Stimulated activated CD4-positive, alpha-beta T cell treated with anti-CD3 and anti-CD28 coated beads, Interleukin-12 subunit alpha, Interleukin-12 subunit beta, amount 100 ng/mL, for 4 hours (primary cell): ENCODE measurements around the gene PRR7.
"Not testable (repeated sequence)": the region's sequence is repeated elsewhere in the genome, so short reads cannot be mapped to it uniquely, and the experiment has no call there.

ENCODE experiments used
- DNase-seq: peaks from one replicate; pipeline ENCODE4 v3.0.0-alpha.2; 2020

PRR7 gene, protein sequence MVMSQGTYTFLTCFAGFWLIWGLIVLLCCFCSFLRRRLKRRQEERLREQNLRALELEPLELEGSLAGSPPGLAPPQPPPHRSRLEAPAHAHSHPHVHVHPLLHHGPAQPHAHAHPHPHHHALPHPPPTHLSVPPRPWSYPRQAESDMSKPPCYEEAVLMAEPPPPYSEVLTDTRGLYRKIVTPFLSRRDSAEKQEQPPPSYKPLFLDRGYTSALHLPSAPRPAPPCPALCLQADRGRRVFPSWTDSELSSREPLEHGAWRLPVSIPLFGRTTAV

DNA sequence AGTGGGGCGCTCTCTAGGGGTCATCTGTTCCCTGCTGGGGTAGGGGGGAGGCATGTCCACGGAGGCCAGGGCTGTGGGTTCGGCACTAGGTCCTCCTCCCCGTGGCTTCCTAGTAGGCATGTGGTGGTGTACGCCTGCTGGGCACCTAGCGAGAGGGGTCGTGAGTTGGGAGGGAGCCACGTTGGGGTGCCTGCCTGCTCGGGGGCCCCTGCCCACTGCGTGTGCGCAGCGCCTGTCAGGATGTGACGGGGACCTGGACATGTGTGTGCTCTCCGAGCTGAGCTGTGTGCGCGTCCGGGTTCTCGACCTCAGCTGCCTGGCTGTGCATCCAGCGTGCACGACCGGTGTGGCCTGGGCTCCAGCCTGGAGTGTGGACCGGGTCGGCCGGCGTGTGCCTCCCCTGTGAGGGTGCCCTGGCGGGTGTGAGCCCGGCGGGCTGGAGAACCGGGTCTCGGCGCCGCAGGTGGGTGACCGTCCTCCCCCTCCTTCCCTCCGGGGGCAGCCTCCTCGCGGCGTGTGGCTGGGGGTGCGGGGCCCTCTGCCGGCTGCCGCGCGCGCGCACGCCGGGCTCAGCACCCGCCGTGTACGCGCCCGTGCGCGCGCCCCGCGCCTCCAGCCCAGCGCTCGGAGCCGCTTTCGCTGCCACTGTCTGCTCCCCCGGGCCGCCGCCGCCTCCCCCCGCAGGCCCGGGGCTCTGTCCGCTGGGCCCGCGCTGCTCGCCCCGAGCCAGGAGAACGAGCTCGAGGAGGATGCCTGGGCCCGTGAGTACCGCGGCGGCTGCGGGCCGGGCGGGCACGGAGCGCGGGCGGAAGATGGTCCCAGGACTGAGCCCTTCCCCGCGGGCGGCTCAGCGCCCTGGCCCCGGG lies at the start of gene PRR7:
Gene PRR7, plus strand, starts transcription at position 615 of the 866 bp plus-strand sequence. CDS start 8,254 bp downstream, outside the sequence.
- DNase-seq = peak; percentile 70

DNA sequence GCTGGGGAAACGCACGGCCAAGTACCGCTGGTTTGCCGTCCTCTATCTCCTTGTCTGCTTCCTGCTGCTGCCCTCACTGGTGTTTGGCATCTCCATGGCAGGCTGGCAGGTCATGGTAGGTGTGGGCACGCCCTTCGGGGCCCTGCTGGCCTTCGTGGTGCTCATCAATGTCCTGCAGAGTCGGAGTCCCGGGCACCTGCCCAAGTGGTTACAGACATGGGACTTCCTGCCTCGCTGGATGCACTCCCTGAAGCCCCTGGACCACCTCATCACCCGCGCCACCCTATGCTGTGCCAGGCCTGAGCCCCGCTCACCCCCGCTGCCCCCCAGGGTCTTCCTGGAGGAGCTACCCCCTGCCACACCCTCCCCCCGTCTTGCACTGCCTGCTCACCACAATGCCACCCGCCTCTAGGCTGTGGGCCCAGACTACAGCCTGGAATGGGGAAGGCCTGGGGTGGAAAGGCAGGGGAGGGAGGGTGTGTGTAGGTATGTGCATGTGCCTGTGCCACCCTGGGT lies 48.7 kb upstream of the PRR7 start:
- no peak for DNase-seq

DNA sequence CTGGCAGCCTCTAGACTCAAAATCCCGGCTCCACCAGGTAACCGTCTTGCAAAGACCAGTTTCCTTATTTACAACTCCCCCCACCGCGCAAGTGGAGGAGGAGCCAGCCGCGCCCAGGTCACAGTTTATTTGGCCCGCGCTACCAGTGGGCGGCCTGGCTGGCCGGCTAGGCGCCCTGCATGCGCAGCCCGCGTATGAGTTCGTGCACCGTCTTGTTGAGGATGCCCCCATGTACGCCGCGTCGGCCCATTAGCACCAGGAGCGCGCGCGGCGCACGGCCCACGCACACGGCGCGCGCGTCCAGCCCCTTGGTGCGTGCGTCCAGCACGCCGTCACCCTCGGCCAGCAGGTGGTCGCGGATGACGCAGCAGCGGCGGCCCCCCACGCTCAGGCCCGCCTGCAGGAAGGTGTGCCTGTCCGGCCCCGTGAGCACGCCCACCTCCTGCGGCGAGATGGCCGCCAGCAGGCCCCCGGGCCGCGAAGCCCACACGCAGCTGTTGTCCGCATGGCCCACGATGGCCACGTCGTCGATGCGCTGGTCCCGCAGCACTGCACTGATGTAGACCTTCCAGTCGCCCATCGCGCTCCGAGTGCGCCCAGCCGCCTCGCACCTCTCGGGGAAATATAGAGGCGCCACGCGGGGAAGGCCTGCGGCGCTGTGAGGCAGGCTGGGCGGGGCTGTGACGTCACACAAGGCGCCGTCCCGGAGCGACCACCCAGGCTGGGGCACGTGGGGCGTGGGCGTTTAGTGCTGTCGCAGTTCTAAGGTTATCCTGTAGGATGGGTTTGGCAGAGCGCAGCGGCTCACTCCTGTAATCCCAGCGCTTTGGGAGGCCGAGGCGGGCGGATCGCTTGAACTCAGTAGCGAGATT lies 46.4 kb upstream of the PRR7 start, which contains the start of gene PFN3:
Gene PFN3, minus strand, starts transcription at position 665 of the 872 bp plus-strand sequence. Its CDS starts 85 bp downstream, at position 580.
- DNase-seq = no peak

DNA sequence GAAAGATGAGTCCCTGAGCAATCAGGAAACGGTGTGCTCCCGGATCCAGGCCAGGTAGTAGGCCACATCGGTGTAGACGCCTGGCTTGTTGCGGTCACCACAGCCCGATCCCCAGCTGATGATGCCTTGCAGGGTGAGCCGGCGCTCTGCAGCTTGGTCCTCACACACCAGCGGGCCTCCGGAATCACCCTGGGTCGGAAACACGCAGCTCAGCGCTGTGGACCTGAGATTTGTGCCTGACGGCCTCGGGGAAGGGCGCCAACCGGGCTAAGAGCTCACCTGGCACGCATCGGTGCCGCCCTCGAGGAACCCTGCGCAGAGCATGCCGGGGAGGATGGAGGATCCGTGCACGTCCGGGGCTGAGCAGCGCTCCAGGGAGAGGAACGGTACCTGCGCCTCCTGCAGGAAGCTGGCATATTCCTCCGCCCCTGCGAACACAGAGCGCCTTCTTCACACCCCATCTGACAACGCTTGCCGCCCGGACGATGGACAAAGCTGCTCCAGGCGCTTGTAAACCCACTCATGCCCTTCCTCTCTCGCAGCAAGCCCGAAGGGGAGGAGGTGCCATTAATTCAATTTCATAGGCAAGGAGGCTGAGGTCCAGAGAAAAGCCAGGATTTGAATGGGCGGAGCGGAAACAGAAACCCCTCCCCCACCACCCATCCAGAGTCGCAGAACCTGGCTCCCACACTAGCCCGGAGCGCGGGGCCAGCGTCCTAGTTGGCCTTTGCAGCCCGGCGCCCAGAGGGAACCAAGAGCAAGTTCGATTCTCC lies 44.2 kb upstream of the PRR7 start:
- DNase-seq = peak; percentile 62

GRCh38 chr5:177403102-177403791 lies 43.4 kb upstream of the PRR7 start:
- DNase-seq = peak; percentile 36

DNA sequence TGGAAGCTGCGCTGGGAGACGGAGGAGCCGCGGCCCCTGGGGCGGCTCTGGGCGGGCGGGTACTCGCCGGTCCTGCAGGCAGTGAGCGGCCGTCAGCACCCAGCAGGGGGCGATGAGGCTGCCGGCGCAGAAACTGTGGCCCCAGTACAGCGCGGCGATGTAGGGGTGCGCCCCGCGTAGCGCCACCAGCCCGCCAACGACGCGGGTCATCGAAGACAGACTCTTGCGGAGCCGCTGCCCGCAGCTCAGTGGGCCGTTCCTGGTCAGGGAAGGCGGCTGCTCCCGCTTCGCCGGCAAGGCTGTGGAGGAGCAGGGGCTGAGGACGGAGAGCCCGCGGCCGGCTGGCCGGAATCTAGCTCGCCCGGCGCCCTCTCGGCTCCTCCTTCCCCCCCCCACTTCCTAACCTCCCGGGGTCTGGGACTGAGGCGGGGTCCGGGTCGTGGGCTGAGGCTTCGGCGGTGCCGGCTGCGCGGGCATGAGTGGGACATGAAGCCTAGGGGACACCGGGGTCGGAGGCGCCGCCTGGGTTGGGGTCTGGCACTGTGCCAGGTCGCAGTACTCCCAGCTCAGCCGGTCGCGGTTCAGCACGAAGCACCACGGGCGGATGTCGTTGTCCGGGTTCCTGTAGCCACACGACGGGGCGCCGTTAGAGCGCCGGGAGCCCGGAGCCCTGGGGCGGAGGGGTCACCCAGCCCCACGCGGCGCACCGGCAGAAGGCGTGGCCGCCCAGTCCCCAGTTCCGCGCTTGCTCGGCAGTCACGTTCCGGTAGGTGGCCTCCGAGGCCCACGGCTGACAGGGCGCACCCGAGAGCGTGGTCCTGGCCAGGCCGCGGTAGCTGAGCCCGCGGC lies 42.6 kb upstream of the PRR7 start:
- DNase-seq = peak; percentile 82

DNA sequence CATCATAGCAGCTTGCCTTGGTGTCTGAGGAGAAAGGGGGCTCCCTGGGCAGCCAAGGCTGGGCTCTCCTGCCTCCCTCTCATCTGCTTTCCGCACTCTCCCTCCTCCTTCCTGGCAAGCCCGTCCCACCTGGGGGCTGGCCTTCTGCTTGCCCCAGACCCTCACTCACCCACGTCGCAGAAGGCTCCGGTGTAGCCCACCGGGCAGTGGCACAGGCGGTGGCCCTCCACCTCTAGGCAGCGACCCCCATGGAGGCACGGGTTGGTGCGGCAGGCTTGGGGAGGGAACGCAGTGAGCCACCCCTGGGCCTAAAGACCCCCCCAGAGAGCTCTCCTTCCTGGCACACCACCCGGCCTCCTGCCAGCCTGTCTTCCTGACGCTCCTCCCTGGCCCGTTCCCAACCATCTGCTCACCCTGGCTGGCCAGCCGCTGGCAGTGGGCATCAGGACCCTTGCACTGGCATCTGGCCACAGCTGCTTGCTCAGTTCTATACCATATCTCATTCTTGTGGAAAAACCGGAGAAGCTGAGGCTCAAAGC lies 41.9 kb upstream of the PRR7 start:
- DNase-seq = no peak

- no peak for DNase-seq
Measured at GRCh38 chr5:177405312-177405711, 41.3 kb upstream of the PRR7 start.

GRCh38 chr5:177405805-177406204 lies 40.8 kb upstream of the PRR7 start:
- no peak for DNase-seq

- DNase-seq = no peak
Measured at GRCh38 chr5:177409043-177409801, 37.4 kb upstream of the PRR7 start, which contains the start of gene F12. TSS of gene F12 (minus strand) at chr5:177409564. CDS start at chr5:177409527, 37 bp downstream.

- DNase-seq = no peak
Measured at GRCh38 chr5:177410575-177410974, 36.0 kb upstream of the PRR7 start.

DNA sequence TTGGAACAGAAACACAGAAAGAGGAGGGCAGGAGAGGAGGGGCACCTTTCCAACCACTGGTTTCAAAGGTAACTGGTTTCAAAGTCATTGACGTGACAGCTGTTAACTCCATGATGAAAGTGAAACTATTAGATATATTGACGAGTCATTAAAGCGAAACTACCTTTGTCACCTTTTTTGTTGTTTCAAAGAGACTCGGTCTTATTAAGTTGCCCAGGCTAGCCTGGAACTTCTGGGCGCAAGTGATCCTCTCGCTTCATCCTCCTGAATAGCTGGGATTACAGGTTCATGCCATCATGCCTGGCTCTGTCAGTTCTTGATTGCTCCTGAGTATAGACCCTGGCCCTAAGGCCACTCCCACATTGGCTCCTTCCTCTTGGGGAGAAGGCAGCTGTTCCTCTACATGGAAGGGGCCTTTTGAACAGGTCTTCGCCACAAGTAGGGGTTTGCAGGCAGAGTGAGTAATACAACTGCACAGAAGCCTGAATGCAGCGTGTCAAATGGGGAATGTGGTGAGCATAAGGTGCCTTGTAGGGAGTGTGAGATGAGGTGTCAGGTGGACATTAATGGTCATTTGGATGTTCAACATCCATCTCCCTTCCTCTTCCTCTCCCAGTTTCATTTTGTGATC lies 33.9 kb upstream of the PRR7 start:
- no peak for DNase-seq

DNA sequence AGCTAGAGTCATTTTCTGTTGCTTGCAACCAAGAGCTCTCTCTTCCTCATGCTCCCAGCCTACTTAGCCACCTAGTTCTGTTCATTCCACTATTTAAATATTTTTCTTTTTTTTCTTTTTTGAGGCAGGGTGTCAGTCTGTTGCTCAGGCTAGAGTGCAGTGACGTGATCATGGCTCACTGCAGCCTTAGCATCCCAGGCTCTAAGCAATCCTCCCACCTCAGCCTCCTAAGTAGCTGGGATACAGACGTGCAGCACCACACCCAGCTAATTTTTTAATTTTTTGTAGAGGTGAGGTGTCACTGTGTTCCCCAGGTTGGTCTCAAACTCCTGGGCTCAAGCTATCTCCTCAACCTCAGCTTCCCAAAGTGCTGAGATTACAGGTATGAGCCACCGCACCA lies 32.1 kb upstream of the PRR7 start:
- no peak for DNase-seq

GRCh38 chr5:177417081-177417480 lies 29.5 kb upstream of the PRR7 start:
- DNase-seq = not testable (repeated sequence)

- DNase-seq = no peak
Measured at GRCh38 chr5:177419046-177419445, 27.6 kb upstream of the PRR7 start.

DNA sequence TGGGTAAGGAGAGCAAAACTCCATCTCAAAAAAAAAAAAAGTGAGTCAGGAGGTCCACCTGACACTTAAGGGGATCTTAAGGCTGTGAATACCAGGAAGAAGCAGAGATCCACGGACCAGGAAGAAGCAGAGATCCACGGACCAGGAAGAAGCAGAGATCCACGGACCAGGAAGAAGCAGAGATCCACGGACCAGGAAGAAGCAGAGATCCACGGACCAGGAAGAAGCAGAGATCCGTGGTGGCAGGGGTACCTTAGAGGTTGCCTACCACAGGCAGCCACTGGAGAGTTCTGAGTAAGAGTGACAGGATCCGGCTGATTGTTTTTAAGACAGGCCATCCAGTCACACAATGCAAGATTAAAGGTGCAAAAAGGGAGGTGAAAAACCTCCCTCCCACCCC lies 26.1 kb upstream of the PRR7 start:
- DNase-seq = not testable (repeated sequence)

DNA sequence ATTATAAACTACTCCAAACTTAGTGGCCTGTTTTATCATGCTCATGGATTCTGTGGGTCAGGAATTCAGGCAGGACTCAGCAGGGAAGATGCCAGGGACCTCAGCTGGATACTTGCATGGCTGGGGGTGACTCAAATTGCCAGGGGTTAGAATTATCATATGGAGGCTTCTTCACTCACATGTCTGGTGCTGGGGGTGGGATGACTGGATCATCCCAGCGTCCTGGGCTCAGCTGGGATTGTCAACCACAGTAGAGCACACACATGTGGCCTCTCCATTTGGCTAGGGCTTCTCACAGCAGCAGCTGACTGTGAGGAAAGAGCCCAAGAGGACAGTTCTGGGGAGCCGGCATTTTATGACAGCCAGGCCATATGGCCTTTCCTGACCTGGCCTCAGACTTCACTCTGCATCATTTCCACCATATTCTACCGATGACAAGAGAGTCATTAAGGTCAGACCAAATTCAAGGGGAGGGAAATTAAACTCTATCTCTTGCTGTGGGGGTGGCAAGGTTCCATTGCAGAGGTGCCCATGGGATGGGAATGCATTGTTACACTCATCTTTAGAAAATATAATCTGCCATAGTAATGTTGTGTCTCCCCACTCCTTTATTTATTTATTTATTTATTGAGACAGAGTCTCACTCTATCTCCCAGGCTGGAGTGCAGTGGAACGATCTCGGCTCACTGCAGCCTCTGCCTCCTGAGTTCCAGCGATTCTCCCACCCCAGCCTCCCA lies 25.4 kb upstream of the PRR7 start:
- no peak for DNase-seq

DNA sequence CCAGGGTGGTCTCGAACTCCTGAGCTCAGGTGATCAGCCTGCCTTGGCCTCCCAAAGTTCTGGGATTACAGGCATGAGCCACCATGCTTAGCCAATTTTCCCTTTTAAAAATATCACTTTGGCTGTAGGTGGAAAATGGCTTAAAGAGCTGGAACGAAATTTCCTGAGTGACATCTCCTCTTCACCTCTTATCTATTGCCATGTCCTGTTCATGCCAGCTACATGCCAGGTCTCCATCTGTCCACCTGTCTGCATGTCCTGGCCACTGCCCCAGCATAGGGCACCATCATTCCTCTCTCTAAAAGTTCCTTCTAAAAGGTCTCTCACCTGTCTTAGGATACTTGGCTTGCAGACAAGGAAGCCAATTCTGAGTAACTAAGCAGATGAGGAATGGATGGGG lies 22.9 kb upstream of the PRR7 start:
- no peak for DNase-seq
